SK-N-SH treated with all-trans-retinoic acid at 6 μM for 48 hours (cell line): Measurements from ENCODE around the gene TTL.
"Not testable (repeated sequence)": the region's sequence is repeated elsewhere in the genome, so short reads cannot be mapped to it uniquely, and the experiment has no call there.

Experiments
- ATAC-seq: fragments of 200-7000 bp; cut with Tn5 transposase; 3 replicates; pipeline ENCODE4 v1.9.1; 2020; ENCODE audit warnings: mild to moderate bottlenecking, moderate library complexity
- ARNTL ChIP-seq: fragments of 450-650 bp; formaldehyde crosslinking; IDR thresholded peaks from 2 replicates; pipeline ENCODE4 v1.5.0; 2020; ENCODE audit warnings: low read depth, mild to moderate bottlenecking, moderate library complexity, borderline replicate concordance
- BACH2 ChIP-seq: fragments of 250-450 bp; sonication (Bioruptor Pico); IDR thresholded peaks from 2 replicates; pipeline ENCODE4 v1.9.0; 2021; ENCODE audit warnings: mild to moderate bottlenecking, borderline replicate concordance
- CSDC2 ChIP-seq: fragments of 250-450 bp; sonication (Bioruptor Pico); IDR thresholded peaks from 2 replicates; pipeline ENCODE4 v1.5.0; 2020; ENCODE audit warnings: mild to moderate bottlenecking, moderate library complexity
- CSRNP3 ChIP-seq: fragments of 250-450 bp; sonication (Bioruptor Pico); IDR thresholded peaks from 2 replicates; pipeline ENCODE4 v1.5.1; 2021; ENCODE audit warnings: mild to moderate bottlenecking, moderate library complexity
- ESRRG ChIP-seq: fragments of 250-450 bp; sonication (Bioruptor Pico); IDR thresholded peaks from 2 replicates; pipeline ENCODE4 v1.6.1; 2021; ENCODE audit warnings: mild to moderate bottlenecking
- GLIS3 ChIP-seq: fragments of 250-450 bp; sonication (Bioruptor Pico); IDR thresholded peaks from 2 replicates; pipeline ENCODE4 v1.5.0; 2020; ENCODE audit warnings: mild to moderate bottlenecking, moderate library complexity
- ISL1 ChIP-seq: fragments of 250-450 bp; sonication (Bioruptor Pico); IDR thresholded peaks from 2 replicates; pipeline ENCODE4 v2.1.2; 2022; ENCODE audit warnings: mild to moderate bottlenecking, moderate library complexity
- OSR1 ChIP-seq: fragments of 250-450 bp; sonication (Bioruptor Pico); IDR thresholded peaks from 2 replicates; pipeline ENCODE4 v1.8.0; 2022; ENCODE audit warnings: moderate library complexity, mild to moderate bottlenecking, inconsistent platforms
- POU6F1 ChIP-seq: fragments of 250-450 bp; sonication (Bioruptor Pico); IDR thresholded peaks from 2 replicates; pipeline ENCODE4 v1.8.0; 2021; ENCODE audit warnings: low read depth, mild to moderate bottlenecking, moderate library complexity, borderline replicate concordance
- PPARA ChIP-seq: fragments of 250-450 bp; sonication (Bioruptor Pico); IDR thresholded peaks from 2 replicates; pipeline ENCODE4 v1.5.0; 2020; ENCODE audit warnings: mild to moderate bottlenecking, borderline replicate concordance
- SNAI2 ChIP-seq: fragments of 250-450 bp; sonication (Bioruptor Pico); IDR thresholded peaks from 2 replicates; pipeline ENCODE4 v1.5.0; 2020; ENCODE audit warnings: mild to moderate bottlenecking, moderate library complexity
- TCF4 ChIP-seq: fragments of 250-450 bp; sonication (Bioruptor Pico); IDR thresholded peaks from 2 replicates; pipeline ENCODE4 v1.8.0; 2021; ENCODE audit warnings: mild to moderate bottlenecking, moderate library complexity, borderline replicate concordance
- TOX ChIP-seq: fragments of 250-450 bp; sonication (Bioruptor Pico); IDR thresholded peaks from 2 replicates; pipeline ENCODE4 v1.8.0; 2021; ENCODE audit warnings: mild to moderate bottlenecking, moderate library complexity, borderline replicate concordance
- ZC3H10 ChIP-seq: fragments of 250-450 bp; sonication (Bioruptor Pico); IDR thresholded peaks from 2 replicates; pipeline ENCODE4 v1.5.1; 2021; ENCODE audit warnings: mild to moderate bottlenecking, moderate library complexity
- ZFP3 ChIP-seq: fragments of 250-450 bp; sonication (Bioruptor Pico); IDR thresholded peaks from 2 replicates; pipeline ENCODE4 v1.5.0; 2020; ENCODE audit warnings: mild to moderate bottlenecking, moderate library complexity
- ZFP30 ChIP-seq: fragments of 450-650 bp; formaldehyde crosslinking; IDR thresholded peaks from 2 replicates; pipeline ENCODE4 v1.5.0; 2022; ENCODE audit warnings: mild to moderate bottlenecking, moderate library complexity
- ZNF565 ChIP-seq: fragments of 450-650 bp; formaldehyde crosslinking; conservative IDR thresholded peaks from 2 replicates; pipeline ENCODE4 v1.5.0; 2020; ENCODE audit warnings: low read depth, mild to moderate bottlenecking, moderate library complexity
- ZNF70 ChIP-seq: fragments of 450-650 bp; formaldehyde crosslinking; IDR thresholded peaks from 2 replicates; pipeline ENCODE4 v1.5.0; 2020; ENCODE audit warnings: mild to moderate bottlenecking, moderate library complexity
- ZNF8 ChIP-seq: fragments of 450-650 bp; formaldehyde crosslinking; IDR thresholded peaks from 2 replicates; pipeline ENCODE4 v1.5.0; 2020; ENCODE audit warnings: mild to moderate bottlenecking, moderate library complexity
- TF ChIP-seq, protein P1 (sequence below): fragments of 250-450 bp; sonication (Bioruptor Pico); IDR thresholded peaks from 2 replicates; pipeline ENCODE4 v1.5.0; 2020; ENCODE audit warnings: mild to moderate bottlenecking, moderate library complexity
- TF ChIP-seq, protein P2 (sequence below): fragments of 250-450 bp; sonication (Bioruptor Pico); IDR thresholded peaks from 2 replicates; pipeline ENCODE4 v1.5.1; 2020; ENCODE audit warnings: low read depth, mild to moderate bottlenecking, moderate library complexity
- TF ChIP-seq, protein P3 (sequence below): fragments of 250-450 bp; sonication (Bioruptor Pico); IDR thresholded peaks from 2 replicates; pipeline ENCODE4 v1.8.0; 2020; ENCODE audit warnings: mild to moderate bottlenecking, moderate library complexity, borderline replicate concordance

The TTL gene

GRCh38 chr2:112493048-112493447 is 11.1 kb downstream of the TTL start:
- peak; percentile 60 for ATAC-seq
- TF ChIP-seq ZNF565, result no peak
- no peak for TF ChIP-seq CSDC2
- no peak for TF ChIP-seq ZC3H10 (CRISPR knock-in tag)
- TF ChIP-seq ZNF70, result no peak
- no peak for TF ChIP-seq POU6F1 (CRISPR knock-in tag)
- TF ChIP-seq ESRRG (CRISPR knock-in tag), result no peak
- no peak for TF ChIP-seq GLIS3 (CRISPR knock-in tag)
- TF ChIP-seq SNAI2 (CRISPR knock-in tag), result no peak
- no peak for TF ChIP-seq OSR1 (CRISPR knock-in tag)
- no peak for TF ChIP-seq ISL1

DNA sequence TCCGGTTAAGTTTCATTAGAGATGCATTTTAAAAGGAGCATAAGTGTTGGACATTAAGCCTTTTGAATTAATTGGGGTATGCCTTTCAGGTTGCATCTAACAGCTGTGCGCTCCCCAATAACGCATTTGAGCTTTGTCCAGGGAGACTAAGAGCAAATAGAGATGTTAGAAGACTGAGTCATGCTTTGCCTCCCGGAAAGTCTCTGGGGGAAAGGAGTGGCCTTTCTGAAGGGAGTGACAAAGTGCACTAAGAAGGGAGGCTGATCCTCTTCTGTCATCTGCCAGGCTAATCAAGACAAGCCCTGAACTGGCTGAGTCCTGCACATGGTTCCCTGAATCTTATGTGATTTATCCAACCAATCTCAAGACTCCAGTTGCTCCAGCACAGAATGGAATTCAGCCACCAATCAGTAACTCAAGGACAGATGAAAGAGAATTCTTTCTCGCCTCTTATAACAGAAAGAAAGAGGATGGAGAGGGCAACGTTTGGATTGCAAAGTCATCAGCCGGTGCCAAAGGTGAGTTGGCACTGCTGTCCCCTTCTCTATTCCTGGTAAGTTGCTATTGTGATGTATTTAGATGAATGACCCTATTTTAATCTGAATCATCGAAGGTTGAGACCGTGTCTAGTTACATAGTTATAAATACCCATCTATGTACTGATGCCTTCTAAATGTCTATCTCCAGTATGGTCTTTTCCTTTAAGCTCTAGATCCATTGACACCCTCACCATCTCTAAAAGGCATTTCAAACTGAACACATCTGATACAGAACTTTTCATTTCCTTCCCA is 12.1 kb downstream of the TTL start:
- TF ChIP-seq ZNF8, result no peak
- TF ChIP-seq, protein P1, sequence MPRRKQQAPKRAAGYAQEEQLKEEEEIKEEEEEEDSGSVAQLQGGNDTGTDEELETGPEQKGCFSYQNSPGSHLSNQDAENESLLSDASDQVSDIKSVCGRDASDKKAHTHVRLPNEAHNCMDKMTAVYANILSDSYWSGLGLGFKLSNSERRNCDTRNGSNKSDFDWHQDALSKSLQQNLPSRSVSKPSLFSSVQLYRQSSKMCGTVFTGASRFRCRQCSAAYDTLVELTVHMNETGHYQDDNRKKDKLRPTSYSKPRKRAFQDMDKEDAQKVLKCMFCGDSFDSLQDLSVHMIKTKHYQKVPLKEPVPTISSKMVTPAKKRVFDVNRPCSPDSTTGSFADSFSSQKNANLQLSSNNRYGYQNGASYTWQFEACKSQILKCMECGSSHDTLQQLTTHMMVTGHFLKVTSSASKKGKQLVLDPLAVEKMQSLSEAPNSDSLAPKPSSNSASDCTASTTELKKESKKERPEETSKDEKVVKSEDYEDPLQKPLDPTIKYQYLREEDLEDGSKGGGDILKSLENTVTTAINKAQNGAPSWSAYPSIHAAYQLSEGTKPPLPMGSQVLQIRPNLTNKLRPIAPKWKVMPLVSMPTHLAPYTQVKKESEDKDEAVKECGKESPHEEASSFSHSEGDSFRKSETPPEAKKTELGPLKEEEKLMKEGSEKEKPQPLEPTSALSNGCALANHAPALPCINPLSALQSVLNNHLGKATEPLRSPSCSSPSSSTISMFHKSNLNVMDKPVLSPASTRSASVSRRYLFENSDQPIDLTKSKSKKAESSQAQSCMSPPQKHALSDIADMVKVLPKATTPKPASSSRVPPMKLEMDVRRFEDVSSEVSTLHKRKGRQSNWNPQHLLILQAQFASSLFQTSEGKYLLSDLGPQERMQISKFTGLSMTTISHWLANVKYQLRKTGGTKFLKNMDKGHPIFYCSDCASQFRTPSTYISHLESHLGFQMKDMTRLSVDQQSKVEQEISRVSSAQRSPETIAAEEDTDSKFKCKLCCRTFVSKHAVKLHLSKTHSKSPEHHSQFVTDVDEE (CRISPR knock-in tag), result no peak
- peak; percentile 67 for TF ChIP-seq ISL1
- peak; percentile 86 for ATAC-seq

- TF ChIP-seq, protein P1 (CRISPR knock-in tag), result 0 out of 2 replicates have a peak, but pooled peaks have one; percentile 54
- TF ChIP-seq, protein P2, sequence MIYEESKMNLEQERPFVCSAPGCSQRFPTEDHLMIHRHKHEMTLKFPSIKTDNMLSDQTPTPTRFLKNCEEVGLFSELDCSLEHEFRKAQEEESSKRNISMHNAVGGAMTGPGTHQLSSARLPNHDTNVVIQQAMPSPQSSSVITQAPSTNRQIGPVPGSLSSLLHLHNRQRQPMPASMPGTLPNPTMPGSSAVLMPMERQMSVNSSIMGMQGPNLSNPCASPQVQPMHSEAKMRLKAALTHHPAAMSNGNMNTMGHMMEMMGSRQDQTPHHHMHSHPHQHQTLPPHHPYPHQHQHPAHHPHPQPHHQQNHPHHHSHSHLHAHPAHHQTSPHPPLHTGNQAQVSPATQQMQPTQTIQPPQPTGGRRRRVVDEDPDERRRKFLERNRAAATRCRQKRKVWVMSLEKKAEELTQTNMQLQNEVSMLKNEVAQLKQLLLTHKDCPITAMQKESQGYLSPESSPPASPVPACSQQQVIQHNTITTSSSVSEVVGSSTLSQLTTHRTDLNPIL (CRISPR knock-in tag), result peak; percentile 93
- TF ChIP-seq BACH2 (no peak), ESRRG (CRISPR knock-in tag) (peak; percentile 87), PPARA (CRISPR knock-in tag) (no peak), ISL1 (peak; percentile 99), ARNTL (CRISPR knock-in tag) (no peak), TOX (CRISPR knock-in tag) (no peak), SNAI2 (CRISPR knock-in tag) (peak; percentile 89; the same call in 1 of the 2 replicates), GLIS3 (CRISPR knock-in tag) (0 out of 2 replicates have a peak, but pooled peaks have one; percentile 26), POU6F1 (CRISPR knock-in tag) (peak; percentile 84; the same call in 1 of the 2 replicates), ZFP3 (CRISPR knock-in tag) (no peak), CSRNP3 (CRISPR knock-in tag) (peak; percentile 87), CSDC2 (no peak), ZC3H10 (CRISPR knock-in tag) (peak; percentile 79; the same call in 1 of the 2 replicates), ZFP30 (CRISPR knock-in tag) (no peak), TCF4 (CRISPR knock-in tag) (peak; percentile 95)
- TF ChIP-seq, protein P3, sequence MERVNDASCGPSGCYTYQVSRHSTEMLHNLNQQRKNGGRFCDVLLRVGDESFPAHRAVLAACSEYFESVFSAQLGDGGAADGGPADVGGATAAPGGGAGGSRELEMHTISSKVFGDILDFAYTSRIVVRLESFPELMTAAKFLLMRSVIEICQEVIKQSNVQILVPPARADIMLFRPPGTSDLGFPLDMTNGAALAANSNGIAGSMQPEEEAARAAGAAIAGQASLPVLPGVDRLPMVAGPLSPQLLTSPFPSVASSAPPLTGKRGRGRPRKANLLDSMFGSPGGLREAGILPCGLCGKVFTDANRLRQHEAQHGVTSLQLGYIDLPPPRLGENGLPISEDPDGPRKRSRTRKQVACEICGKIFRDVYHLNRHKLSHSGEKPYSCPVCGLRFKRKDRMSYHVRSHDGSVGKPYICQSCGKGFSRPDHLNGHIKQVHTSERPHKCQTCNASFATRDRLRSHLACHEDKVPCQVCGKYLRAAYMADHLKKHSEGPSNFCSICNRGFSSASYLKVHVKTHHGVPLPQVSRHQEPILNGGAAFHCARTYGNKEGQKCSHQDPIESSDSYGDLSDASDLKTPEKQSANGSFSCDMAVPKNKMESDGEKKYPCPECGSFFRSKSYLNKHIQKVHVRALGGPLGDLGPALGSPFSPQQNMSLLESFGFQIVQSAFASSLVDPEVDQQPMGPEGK (CRISPR knock-in tag), result peak; percentile 78; the same call in 1 of the 2 replicates
- ATAC-seq, result peak; percentile 82
Measured at GRCh38 chr2:112494828-112495227, 12.9 kb downstream of the TTL start.

DNA sequence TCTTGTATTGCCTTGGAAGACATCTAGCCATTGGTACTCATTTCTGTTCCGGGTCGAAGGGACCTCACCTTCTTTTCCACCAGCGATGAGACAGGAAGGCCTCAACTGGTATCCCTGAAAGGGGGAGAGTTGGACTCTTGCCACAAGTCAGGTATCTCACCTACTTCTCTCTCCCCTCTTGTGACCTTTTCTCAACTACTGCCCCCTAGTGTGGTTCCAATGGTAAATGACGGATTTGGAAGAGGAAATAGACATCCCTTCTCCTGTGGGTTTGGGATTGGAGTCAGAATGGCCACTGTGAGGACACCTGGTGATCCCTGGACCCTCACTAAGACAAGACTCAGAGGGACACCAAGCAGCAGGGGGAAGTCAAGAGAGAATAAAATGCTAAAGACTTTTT is 13.9 kb downstream of the TTL start:
- ATAC-seq, result not testable (repeated sequence)
